ENCODE measurements around the gene MED9.

- no peak for TF ChIP-seq CTCF (IDR thresholded peaks at IDR 0.05; ENCODE audit: low read depth, low read length, missing input control)
- no peak for TF ChIP-seq TAF1 (conservative IDR thresholded peaks at IDR 0.05)
- TF ChIP-seq FOXA1 (IDR thresholded peaks at IDR 0.05), result no peak
- no peak for TF ChIP-seq MAX (IDR thresholded peaks at IDR 0.05)
- TF ChIP-seq EGR1 (IDR thresholded peaks at IDR 0.05; ENCODE audit: low read depth in 2 of 2), result no peak
- TF ChIP-seq YY1 (IDR thresholded peaks at IDR 0.05), result no peak
Measured at GRCh38 chr17:17437893-17438292, 38.9 kb upstream of the MED9 start.

All from liver (tissue), 3 donors.